SK-N-SH treated with all-trans-retinoic acid at 6 μM for 48 hours (cell line): ENCODE measurements around the gene KCNMA1.

ENCODE experiments used
- ATAC-seq: fragments of 200-7000 bp; cut with Tn5 transposase; 3 replicates; pipeline ENCODE4 v1.9.1; 2020; ENCODE audit warnings: mild to moderate bottlenecking, moderate library complexity
- ARNTL ChIP-seq: fragments of 450-650 bp; formaldehyde crosslinking; IDR thresholded peaks from 2 replicates; pipeline ENCODE4 v1.5.0; 2020; ENCODE audit warnings: low read depth, mild to moderate bottlenecking, moderate library complexity, borderline replicate concordance
- CSDC2 ChIP-seq: fragments of 250-450 bp; sonication (Bioruptor Pico); IDR thresholded peaks from 2 replicates; pipeline ENCODE4 v1.5.0; 2020; ENCODE audit warnings: mild to moderate bottlenecking, moderate library complexity
- CSRNP3 ChIP-seq: fragments of 250-450 bp; sonication (Bioruptor Pico); IDR thresholded peaks from 2 replicates; pipeline ENCODE4 v1.5.1; 2021; ENCODE audit warnings: mild to moderate bottlenecking, moderate library complexity
- ESRRG ChIP-seq: fragments of 250-450 bp; sonication (Bioruptor Pico); IDR thresholded peaks from 2 replicates; pipeline ENCODE4 v1.6.1; 2021; ENCODE audit warnings: mild to moderate bottlenecking
- GLIS3 ChIP-seq: fragments of 250-450 bp; sonication (Bioruptor Pico); IDR thresholded peaks from 2 replicates; pipeline ENCODE4 v1.5.0; 2020; ENCODE audit warnings: mild to moderate bottlenecking, moderate library complexity
- ISL1 ChIP-seq: fragments of 250-450 bp; sonication (Bioruptor Pico); IDR thresholded peaks from 2 replicates; pipeline ENCODE4 v2.1.2; 2022; ENCODE audit warnings: mild to moderate bottlenecking, moderate library complexity
- OSR1 ChIP-seq: fragments of 250-450 bp; sonication (Bioruptor Pico); IDR thresholded peaks from 2 replicates; pipeline ENCODE4 v1.8.0; 2022; ENCODE audit warnings: moderate library complexity, mild to moderate bottlenecking, inconsistent platforms
- POU6F1 ChIP-seq: fragments of 250-450 bp; sonication (Bioruptor Pico); IDR thresholded peaks from 2 replicates; pipeline ENCODE4 v1.8.0; 2021; ENCODE audit warnings: low read depth, mild to moderate bottlenecking, moderate library complexity, borderline replicate concordance
- SNAI2 ChIP-seq: fragments of 250-450 bp; sonication (Bioruptor Pico); IDR thresholded peaks from 2 replicates; pipeline ENCODE4 v1.5.0; 2020; ENCODE audit warnings: mild to moderate bottlenecking, moderate library complexity
- TCF4 ChIP-seq: fragments of 250-450 bp; sonication (Bioruptor Pico); IDR thresholded peaks from 2 replicates; pipeline ENCODE4 v1.8.0; 2021; ENCODE audit warnings: mild to moderate bottlenecking, moderate library complexity, borderline replicate concordance
- TOX ChIP-seq: fragments of 250-450 bp; sonication (Bioruptor Pico); IDR thresholded peaks from 2 replicates; pipeline ENCODE4 v1.8.0; 2021; ENCODE audit warnings: mild to moderate bottlenecking, moderate library complexity, borderline replicate concordance
- ZC3H10 ChIP-seq: fragments of 250-450 bp; sonication (Bioruptor Pico); IDR thresholded peaks from 2 replicates; pipeline ENCODE4 v1.5.1; 2021; ENCODE audit warnings: mild to moderate bottlenecking, moderate library complexity
- ZFP3 ChIP-seq: fragments of 250-450 bp; sonication (Bioruptor Pico); IDR thresholded peaks from 2 replicates; pipeline ENCODE4 v1.5.0; 2020; ENCODE audit warnings: mild to moderate bottlenecking, moderate library complexity
- ZNF565 ChIP-seq: fragments of 450-650 bp; formaldehyde crosslinking; conservative IDR thresholded peaks from 2 replicates; pipeline ENCODE4 v1.5.0; 2020; ENCODE audit warnings: low read depth, mild to moderate bottlenecking, moderate library complexity
- ZNF70 ChIP-seq: fragments of 450-650 bp; formaldehyde crosslinking; IDR thresholded peaks from 2 replicates; pipeline ENCODE4 v1.5.0; 2020; ENCODE audit warnings: mild to moderate bottlenecking, moderate library complexity
- ZNF8 ChIP-seq: fragments of 450-650 bp; formaldehyde crosslinking; IDR thresholded peaks from 2 replicates; pipeline ENCODE4 v1.5.0; 2020; ENCODE audit warnings: mild to moderate bottlenecking, moderate library complexity
- TF ChIP-seq, protein P1 (sequence below): fragments of 250-450 bp; sonication (Bioruptor Pico); IDR thresholded peaks from 2 replicates; pipeline ENCODE4 v1.5.0; 2020; ENCODE audit warnings: mild to moderate bottlenecking, moderate library complexity
- TF ChIP-seq, protein P2 (sequence below): fragments of 250-450 bp; sonication (Bioruptor Pico); IDR thresholded peaks from 2 replicates; pipeline ENCODE4 v1.8.0; 2020; ENCODE audit warnings: mild to moderate bottlenecking, moderate library complexity, borderline replicate concordance
- TF ChIP-seq, protein P3 (sequence below): fragments of 250-450 bp; sonication (Bioruptor Pico); IDR thresholded peaks from 2 replicates; pipeline ENCODE4 v1.5.1; 2020; ENCODE audit warnings: low read depth, mild to moderate bottlenecking, moderate library complexity

Gene KCNMA1

DNA sequence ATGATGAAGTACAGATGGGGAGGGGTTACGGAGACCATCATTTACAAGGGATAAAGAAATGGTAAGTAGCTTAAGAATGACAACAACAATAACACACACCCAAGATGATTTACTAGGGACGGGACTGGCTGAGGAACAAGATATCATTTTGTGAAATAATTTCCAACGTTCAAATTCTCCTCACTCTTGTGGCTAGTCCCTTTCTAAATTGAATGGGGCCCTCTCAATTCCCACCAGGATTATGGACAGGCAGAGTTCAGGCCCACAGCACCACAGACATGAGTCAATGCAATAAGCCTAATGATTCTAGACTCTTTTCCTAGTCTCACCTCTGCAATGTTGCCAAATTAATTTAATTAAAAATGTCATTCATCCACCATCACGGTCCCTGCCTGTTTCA lies 448.1 kb downstream of the KCNMA1 start:
- ATAC-seq, result no peak

GRCh38 chr10:77189075-77189474 lies 448.5 kb downstream of the KCNMA1 start:
- TF ChIP-seq ARNTL (CRISPR knock-in tag) (no peak), ESRRG (CRISPR knock-in tag) (no peak), ZNF565 (no peak), CSRNP3 (CRISPR knock-in tag) (no peak)
- ATAC-seq, result no peak

More for the DNA sequence above, 448.1 kb downstream of the KCNMA1 start:
- TF ChIP-seq POU6F1 (CRISPR knock-in tag), result no peak
- TF ChIP-seq TOX, result no peak
- TF ChIP-seq CSDC2, result no peak
- no peak for TF ChIP-seq ZFP3 (CRISPR knock-in tag)
- TF ChIP-seq, protein P1, sequence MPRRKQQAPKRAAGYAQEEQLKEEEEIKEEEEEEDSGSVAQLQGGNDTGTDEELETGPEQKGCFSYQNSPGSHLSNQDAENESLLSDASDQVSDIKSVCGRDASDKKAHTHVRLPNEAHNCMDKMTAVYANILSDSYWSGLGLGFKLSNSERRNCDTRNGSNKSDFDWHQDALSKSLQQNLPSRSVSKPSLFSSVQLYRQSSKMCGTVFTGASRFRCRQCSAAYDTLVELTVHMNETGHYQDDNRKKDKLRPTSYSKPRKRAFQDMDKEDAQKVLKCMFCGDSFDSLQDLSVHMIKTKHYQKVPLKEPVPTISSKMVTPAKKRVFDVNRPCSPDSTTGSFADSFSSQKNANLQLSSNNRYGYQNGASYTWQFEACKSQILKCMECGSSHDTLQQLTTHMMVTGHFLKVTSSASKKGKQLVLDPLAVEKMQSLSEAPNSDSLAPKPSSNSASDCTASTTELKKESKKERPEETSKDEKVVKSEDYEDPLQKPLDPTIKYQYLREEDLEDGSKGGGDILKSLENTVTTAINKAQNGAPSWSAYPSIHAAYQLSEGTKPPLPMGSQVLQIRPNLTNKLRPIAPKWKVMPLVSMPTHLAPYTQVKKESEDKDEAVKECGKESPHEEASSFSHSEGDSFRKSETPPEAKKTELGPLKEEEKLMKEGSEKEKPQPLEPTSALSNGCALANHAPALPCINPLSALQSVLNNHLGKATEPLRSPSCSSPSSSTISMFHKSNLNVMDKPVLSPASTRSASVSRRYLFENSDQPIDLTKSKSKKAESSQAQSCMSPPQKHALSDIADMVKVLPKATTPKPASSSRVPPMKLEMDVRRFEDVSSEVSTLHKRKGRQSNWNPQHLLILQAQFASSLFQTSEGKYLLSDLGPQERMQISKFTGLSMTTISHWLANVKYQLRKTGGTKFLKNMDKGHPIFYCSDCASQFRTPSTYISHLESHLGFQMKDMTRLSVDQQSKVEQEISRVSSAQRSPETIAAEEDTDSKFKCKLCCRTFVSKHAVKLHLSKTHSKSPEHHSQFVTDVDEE (CRISPR knock-in tag), result no peak
- TF ChIP-seq ZNF70 (CRISPR knock-in tag), result no peak
- TF ChIP-seq, protein P2, sequence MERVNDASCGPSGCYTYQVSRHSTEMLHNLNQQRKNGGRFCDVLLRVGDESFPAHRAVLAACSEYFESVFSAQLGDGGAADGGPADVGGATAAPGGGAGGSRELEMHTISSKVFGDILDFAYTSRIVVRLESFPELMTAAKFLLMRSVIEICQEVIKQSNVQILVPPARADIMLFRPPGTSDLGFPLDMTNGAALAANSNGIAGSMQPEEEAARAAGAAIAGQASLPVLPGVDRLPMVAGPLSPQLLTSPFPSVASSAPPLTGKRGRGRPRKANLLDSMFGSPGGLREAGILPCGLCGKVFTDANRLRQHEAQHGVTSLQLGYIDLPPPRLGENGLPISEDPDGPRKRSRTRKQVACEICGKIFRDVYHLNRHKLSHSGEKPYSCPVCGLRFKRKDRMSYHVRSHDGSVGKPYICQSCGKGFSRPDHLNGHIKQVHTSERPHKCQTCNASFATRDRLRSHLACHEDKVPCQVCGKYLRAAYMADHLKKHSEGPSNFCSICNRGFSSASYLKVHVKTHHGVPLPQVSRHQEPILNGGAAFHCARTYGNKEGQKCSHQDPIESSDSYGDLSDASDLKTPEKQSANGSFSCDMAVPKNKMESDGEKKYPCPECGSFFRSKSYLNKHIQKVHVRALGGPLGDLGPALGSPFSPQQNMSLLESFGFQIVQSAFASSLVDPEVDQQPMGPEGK (CRISPR knock-in tag), result no peak
- no peak for TF ChIP-seq GLIS3
- TF ChIP-seq ZNF565, result no peak
- TF ChIP-seq ISL1 (CRISPR knock-in tag), result no peak
- TF ChIP-seq ZC3H10 (CRISPR knock-in tag), result no peak
- TF ChIP-seq, protein P3, sequence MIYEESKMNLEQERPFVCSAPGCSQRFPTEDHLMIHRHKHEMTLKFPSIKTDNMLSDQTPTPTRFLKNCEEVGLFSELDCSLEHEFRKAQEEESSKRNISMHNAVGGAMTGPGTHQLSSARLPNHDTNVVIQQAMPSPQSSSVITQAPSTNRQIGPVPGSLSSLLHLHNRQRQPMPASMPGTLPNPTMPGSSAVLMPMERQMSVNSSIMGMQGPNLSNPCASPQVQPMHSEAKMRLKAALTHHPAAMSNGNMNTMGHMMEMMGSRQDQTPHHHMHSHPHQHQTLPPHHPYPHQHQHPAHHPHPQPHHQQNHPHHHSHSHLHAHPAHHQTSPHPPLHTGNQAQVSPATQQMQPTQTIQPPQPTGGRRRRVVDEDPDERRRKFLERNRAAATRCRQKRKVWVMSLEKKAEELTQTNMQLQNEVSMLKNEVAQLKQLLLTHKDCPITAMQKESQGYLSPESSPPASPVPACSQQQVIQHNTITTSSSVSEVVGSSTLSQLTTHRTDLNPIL, result no peak
- TF ChIP-seq ESRRG (CRISPR knock-in tag), result no peak
- no peak for TF ChIP-seq ARNTL (CRISPR knock-in tag)
- TF ChIP-seq SNAI2 (CRISPR knock-in tag), result no peak
- TF ChIP-seq TCF4 (CRISPR knock-in tag), result no peak
- TF ChIP-seq, all 23 proteins: peak for 0

- ATAC-seq, result peak; percentile 10
- no peak for TF ChIP-seq ZNF70 (CRISPR knock-in tag)
- TF ChIP-seq SNAI2 (CRISPR knock-in tag), result no peak
- no peak for TF ChIP-seq ESRRG (CRISPR knock-in tag)
- TF ChIP-seq ZNF8 (CRISPR knock-in tag), result no peak
- no peak for TF ChIP-seq ARNTL (CRISPR knock-in tag)
- TF ChIP-seq, protein P1 (CRISPR knock-in tag), result no peak
- no peak for TF ChIP-seq CSRNP3 (CRISPR knock-in tag)
- TF ChIP-seq, protein P3, result no peak
- no peak for TF ChIP-seq TOX
- TF ChIP-seq OSR1 (CRISPR knock-in tag), result no peak
- TF ChIP-seq, all 23 proteins: peak for 0
Measured at GRCh38 chr10:77188521-77188920, 449.1 kb downstream of the KCNMA1 start.
